ENCODE measurements around the gene HIVEP1. TPM values are rescaled to one million over a fixed set of nuclear protein-coding genes. Genes with fewer than 3 reads are reported as not detected.

The HIVEP1 gene
- total RNA-seq, 1 donor from 2014 or later: 35.7 TPM

- Mint-ChIP-seq H3K9me3 (ENCODE audit: low read depth) (peaks cover 1% of the 10 kb centered on the region), H3K4me1 (ENCODE audit: low read depth) (peaks cover 3% of the 10 kb centered on the region), H3K36me3 (ENCODE audit: insufficient read depth) (peaks cover 28% of the 10 kb centered on the region), H3K27ac (no peak overlapping the region), H3K27me3 (no peaks in the 10 kb centered on the region), H3K4me3 (ENCODE audit: low read depth) (no peak overlapping the region)
- no peak for DNase-seq (ENCODE audit: low spot score, unreplicated experiment)
- no peak for TF ChIP-seq CTCF (IDR thresholded peaks at IDR 0.05; ENCODE audit: unreplicated experiment)
These were observed 148.2 kb downstream of the HIVEP1 start for GRCh38 chr6:12160326-12160725.

- no peak overlapping the region for H3K4me3 Mint-ChIP-seq (ENCODE audit: low read depth)
- H3K4me1 Mint-ChIP-seq (ENCODE audit: low read depth): peaks cover 2% of the 10 kb centered on the region
- no peak overlapping the region for H3K27ac Mint-ChIP-seq
- no peak for TF ChIP-seq CTCF (IDR thresholded peaks at IDR 0.05; ENCODE audit: unreplicated experiment)
- H3K36me3 Mint-ChIP-seq (ENCODE audit: insufficient read depth): peaks cover 25% of the 10 kb centered on the region
- no peak for DNase-seq (ENCODE audit: low spot score, unreplicated experiment)
- no peaks in the 10 kb centered on the region for H3K27me3 Mint-ChIP-seq
- no peaks in the 10 kb centered on the region for H3K9me3 Mint-ChIP-seq (ENCODE audit: low read depth)
These were observed 150.1 kb downstream of the HIVEP1 start for GRCh38 chr6:12162213-12162612.

- H3K4me1 Mint-ChIP-seq (ENCODE audit: low read depth): peaks cover 2% of the 10 kb centered on the region
These were observed 151.0 kb downstream of the HIVEP1 start for GRCh38 chr6:12163149-12163548.

GRCh38 chr6:12163744-12164507, 151.8 kb downstream of the HIVEP1 start:
- H3K9me3 Mint-ChIP-seq (ENCODE audit: low read depth): no peaks in the 10 kb centered on the region
- H3K27ac Mint-ChIP-seq: no peak overlapping the region
- no peak for DNase-seq (ENCODE audit: low spot score, unreplicated experiment)
- TF ChIP-seq CTCF (IDR thresholded peaks at IDR 0.05; ENCODE audit: unreplicated experiment): no peak
- H3K36me3 Mint-ChIP-seq (ENCODE audit: insufficient read depth): peaks cover 22% of the 10 kb centered on the region
- H3K4me1 Mint-ChIP-seq (ENCODE audit: low read depth): peaks cover 2% of the 10 kb centered on the region
- no peaks in the 10 kb centered on the region for H3K27me3 Mint-ChIP-seq
- H3K4me3 Mint-ChIP-seq (ENCODE audit: low read depth): no peak overlapping the region

More at GRCh38 chr6:12163149-12163548, 151.0 kb downstream of the HIVEP1 start:
- no peak for TF ChIP-seq CTCF (IDR thresholded peaks at IDR 0.05; ENCODE audit: unreplicated experiment)
- H3K27ac Mint-ChIP-seq: no peak overlapping the region
- DNase-seq (ENCODE audit: low spot score, unreplicated experiment): no peak
- H3K27me3 Mint-ChIP-seq: no peaks in the 10 kb centered on the region
- no peaks in the 10 kb centered on the region for H3K9me3 Mint-ChIP-seq (ENCODE audit: low read depth)
- H3K4me3 Mint-ChIP-seq (ENCODE audit: low read depth): no peak overlapping the region
- peaks cover 22% of the 10 kb centered on the region for H3K36me3 Mint-ChIP-seq (ENCODE audit: insufficient read depth)

GRCh38 chr6:12164508-12164770, 152.3 kb downstream of the HIVEP1 start:
- no peak for DNase-seq (ENCODE audit: low spot score, unreplicated experiment)
- H3K9me3 Mint-ChIP-seq (ENCODE audit: low read depth): peaks cover 2% of the 10 kb centered on the region
- no peak overlapping the region for H3K27ac Mint-ChIP-seq
- peaks cover 2% of the 10 kb centered on the region for H3K4me1 Mint-ChIP-seq (ENCODE audit: low read depth)
- TF ChIP-seq CTCF (IDR thresholded peaks at IDR 0.05; ENCODE audit: unreplicated experiment): no peak
- H3K27me3 Mint-ChIP-seq: no peaks in the 10 kb centered on the region
- H3K4me3 Mint-ChIP-seq (ENCODE audit: low read depth): no peak overlapping the region
- peaks cover 22% of the 10 kb centered on the region for H3K36me3 Mint-ChIP-seq (ENCODE audit: insufficient read depth)
